ENCODE data around the gene DNAH11. TPM values are rescaled to one million over a fixed set of nuclear protein-coding genes. Genes with fewer than 3 reads are reported as not detected.

DNAH11 gene
- polyA plus RNA-seq, 1 donor from 2014 or later, result 0.16 TPM

GRCh38 chr7:21617513-21617912 is 74.7 kb downstream of the DNAH11 start:
- Histone ChIP-seq H3K9me2 (ENCODE audit: insufficient read depth, low read length) (no peaks in the 10 kb centered on the region), H4K20me1 (ENCODE audit: insufficient read depth) (no peaks in the 10 kb centered on the region)

GRCh38 chr7:21617916-21618390 is 75.1 kb downstream of the DNAH11 start:
- Histone ChIP-seq H3K9me2 (ENCODE audit: insufficient read depth, low read length) (no peaks in the 10 kb centered on the region), H4K20me1 (ENCODE audit: insufficient read depth) (no peaks in the 10 kb centered on the region), H3K27ac (ENCODE audit: low read length) (no peak overlapping the region), H2AFZ (ENCODE audit: low read depth, low read length) (no peak overlapping the region), H3K27me3 (ENCODE audit: insufficient read depth, low read depth, low read length) (no peaks in the 10 kb centered on the region), H3K4me2 (ENCODE audit: low read length) (no peak overlapping the region), H3K79me2 (replicated peaks; ENCODE audit: insufficient read depth, low read length) (no peaks in the 10 kb centered on the region), H3K4me3 (ENCODE audit: low read length) (no peak overlapping the region), H3K9me3 (ENCODE audit: low read length) (no peaks in the 10 kb centered on the region), H3K9ac (ENCODE audit: low read length) (no peak overlapping the region), H3F3A (ENCODE audit: insufficient read depth, low read length, poor library complexity, severe bottlenecking) (no peaks in the 10 kb centered on the region), H3K36me3 (ENCODE audit: insufficient read depth, low read length) (no peaks in the 10 kb centered on the region)
- TF ChIP-seq EP300 (conservative IDR thresholded peaks at IDR 0.05; ENCODE audit: poor library complexity, severe bottlenecking), result no peak
- TF ChIP-seq EZH2 (IDR thresholded peaks at IDR 0.05; ENCODE audit: borderline replicate concordance, insufficient read depth, low read length, poor library complexity, severe bottlenecking), result no peak
- no peak for TF ChIP-seq POLR2AphosphoS5 (IDR thresholded peaks at IDR 0.05)
- no peak for TF ChIP-seq SMC3 (conservative IDR thresholded peaks at IDR 0.05; ENCODE audit: poor library complexity)
- no peak for TF ChIP-seq MXI1 (conservative IDR thresholded peaks at IDR 0.05; ENCODE audit: poor library complexity, severe bottlenecking)
- no peak for TF ChIP-seq REST (IDR thresholded peaks at IDR 0.05; ENCODE audit: borderline replicate concordance)
- no peak for TF ChIP-seq RAD21 (conservative IDR thresholded peaks at IDR 0.05)
- no peak for TF ChIP-seq TAF1 (IDR thresholded peaks at IDR 0.05; ENCODE audit: low read depth)

More at GRCh38 chr7:21617513-21617912, 74.7 kb downstream of the DNAH11 start:
- TF ChIP-seq REST (IDR thresholded peaks at IDR 0.05; ENCODE audit: borderline replicate concordance) (no peak), CTCF (IDR thresholded peaks at IDR 0.05; ENCODE audit: poor library complexity, severe bottlenecking) (no peak), TAF1 (IDR thresholded peaks at IDR 0.05; ENCODE audit: low read depth) (no peak), RAD21 (conservative IDR thresholded peaks at IDR 0.05) (no peak)
- Histone ChIP-seq H3F3A (ENCODE audit: insufficient read depth, low read length, poor library complexity, severe bottlenecking) (no peaks in the 10 kb centered on the region), H3K79me2 (replicated peaks; ENCODE audit: insufficient read depth, low read length) (no peaks in the 10 kb centered on the region), H3K36me3 (ENCODE audit: insufficient read depth, low read length) (no peaks in the 10 kb centered on the region), H2AFZ (ENCODE audit: low read depth, low read length) (no peak overlapping the region), H3K27ac (ENCODE audit: low read length) (no peak overlapping the region), H3K4me3 (ENCODE audit: low read length) (no peak overlapping the region), H3K9ac (ENCODE audit: low read length) (no peak overlapping the region), H3K4me2 (ENCODE audit: low read length) (no peak overlapping the region), H3K9me3 (ENCODE audit: low read length) (no peaks in the 10 kb centered on the region), H3K27me3 (ENCODE audit: insufficient read depth, low read depth, low read length) (no peaks in the 10 kb centered on the region)

All from neural cell (in vitro differentiated cells).